BE2C (cell line): ENCODE data around the gene OR10H4. TPM values are rescaled to one million over a fixed set of nuclear protein-coding genes. Genes with fewer than 3 reads are reported as not detected.
"Not testable (repeated sequence)": the region's sequence is repeated elsewhere in the genome, so short reads cannot be mapped to it uniquely, and the experiment has no call there.

Experiments used
- DNase-seq: peaks from one replicate; pipeline ENCODE4 v3.0.0-alpha.2; 2020
- H3K27me3 ChIP-seq: fragments of 250-450 bp; sonication (Bioruptor Pico); 2 replicates; pipeline ENCODE4 v1.5.1; 2020; ENCODE audit warnings: mild to moderate bottlenecking
- H3K36me3 ChIP-seq: fragments of 250-450 bp; sonication (Bioruptor Pico); 2 replicates; pipeline ENCODE4 v1.5.1; 2020; ENCODE audit warnings: mild to moderate bottlenecking
- H3K4me1 ChIP-seq: fragments of 250-450 bp; sonication (Bioruptor Pico); 2 replicates; pipeline ENCODE4 v1.5.1; 2020
- H3K4me3 ChIP-seq: 2 replicates; pipeline ENCODE4 v1.5.1; 2011; ENCODE audit warnings: low read depth, low read length
- H3K9me3 ChIP-seq: fragments of 250-450 bp; sonication (Bioruptor Pico); 2 replicates; pipeline ENCODE4 v1.5.1; 2020
- CTCF ChIP-seq: IDR thresholded peaks from 2 replicates; pipeline ENCODE4 v1.5.1; 2012; ENCODE audit warnings: mild to moderate bottlenecking, low read depth, low read length
- polyA plus RNA-seq: library from polyadenylated mRNA; unstranded; fragments of >200 nt; gene quantifications from one replicate; pipeline ENCODE4 v1.2.1, GENCODE V29; 2012; ENCODE audit warnings: low read depth, missing spikeins; ENCODE audit not compliant: insufficient read length, insufficient read depth

OR10H4 gene
- polyA plus RNA-seq: not detected

- TF ChIP-seq CTCF: no peak
- no peak within 1 kb of the TSS for H3K4me3 ChIP-seq
- DNase-seq: no peak
Observed at GRCh38 chr19:15948223-15949058, at the start of gene OR10H4. OR10H4 (plus strand) TSS chr19:15949008; CDS start chr19:15949008, 0 bp downstream.

GRCh38 chr19:15899561-15899960 lies 49.2 kb upstream of the OR10H4 start:
- not testable (repeated sequence) for H3K4me3 ChIP-seq, H3K9me3 ChIP-seq, H3K36me3 ChIP-seq, DNase-seq, H3K27me3 ChIP-seq, H3K4me1 ChIP-seq

More at GRCh38 chr19:15948223-15949058, at the start of gene OR10H4:
- H3K9me3 ChIP-seq: no peaks in the 10 kb centered on the region
- no peaks in the 10 kb centered on the region for H3K36me3 ChIP-seq
- no peaks in the 10 kb centered on the region for H3K4me1 ChIP-seq
- H3K27me3 ChIP-seq: no peaks in the 10 kb centered on the region

GRCh38 chr19:15900032-15900431 lies 48.8 kb upstream of the OR10H4 start:
- H3K9me3 ChIP-seq, H3K36me3 ChIP-seq, DNase-seq, H3K27me3 ChIP-seq, H3K4me1 ChIP-seq, H3K4me3 ChIP-seq: not testable (repeated sequence)

- Histone ChIP-seq H3K4me1 (no peaks in the 10 kb centered on the region), H3K27me3 (no peaks in the 10 kb centered on the region), H3K9me3 (no peaks in the 10 kb centered on the region), H3K4me3 (no peak overlapping the region), H3K36me3 (no peaks in the 10 kb centered on the region)
- DNase-seq: no peak
- no peak for TF ChIP-seq CTCF
Observed at GRCh38 chr19:15900504-15900903, 48.3 kb upstream of the OR10H4 start.

GRCh38 chr19:15902254-15902653 lies 46.6 kb upstream of the OR10H4 start:
- Histone ChIP-seq H3K9me3 (no peaks in the 10 kb centered on the region), H3K4me3 (no peak overlapping the region), H3K36me3 (no peaks in the 10 kb centered on the region), H3K4me1 (no peaks in the 10 kb centered on the region), H3K27me3 (peaks cover 2% of the 10 kb centered on the region; the same call in 1 of the 2 replicates)
- no peak for TF ChIP-seq CTCF
- no peak for DNase-seq

GRCh38 chr19:15902898-15903297 lies 45.9 kb upstream of the OR10H4 start:
- H3K36me3 ChIP-seq, H3K4me3 ChIP-seq, H3K4me1 ChIP-seq, H3K9me3 ChIP-seq, H3K27me3 ChIP-seq, DNase-seq: not testable (repeated sequence)

- TF ChIP-seq CTCF: no peak
- no peak overlapping the region for H3K4me3 ChIP-seq
- H3K27me3 ChIP-seq: peaks cover 2% of the 10 kb centered on the region; the same call in 1 of the 2 replicates
- DNase-seq: no peak
- H3K4me1 ChIP-seq: no peaks in the 10 kb centered on the region
- H3K9me3 ChIP-seq: no peaks in the 10 kb centered on the region
- H3K36me3 ChIP-seq: no peaks in the 10 kb centered on the region
Observed at GRCh38 chr19:15905026-15905425, 43.8 kb upstream of the OR10H4 start.
